ENCODE measurements around the gene UBE3B.

Gene UBE3B

GRCh38 chr12:109547286-109547685, 69.9 kb downstream of the UBE3B start:
- H3K79me2 ChIP-seq (ENCODE audit: control insufficient read depth, low read length): no peaks in the 10 kb centered on the region
- H3K9me2 ChIP-seq (replicated peaks; ENCODE audit: control insufficient read depth, low read length): no peaks in the 10 kb centered on the region
- H3K4me1 ChIP-seq (ENCODE audit: control insufficient read depth, low read length): no peaks in the 10 kb centered on the region
- H3K9me3 ChIP-seq (ENCODE audit: control insufficient read depth, insufficient read depth, low read length): no peaks in the 10 kb centered on the region
- H3F3A ChIP-seq (ENCODE audit: control insufficient read depth, insufficient read depth): no peaks in the 10 kb centered on the region
- no peak for TF ChIP-seq EZH2phosphoT487 (IDR thresholded peaks at IDR 0.05; ENCODE audit: borderline replicate concordance, low read length)
- TF ChIP-seq CTCF (IDR thresholded peaks at IDR 0.05; ENCODE audit: low read depth, low read length, poor library complexity, severe bottlenecking): no peak
- no peaks in the 10 kb centered on the region for H4K20me1 ChIP-seq (ENCODE audit: control insufficient read depth, insufficient read depth, low read depth, low read length)
- H3K4me2 ChIP-seq (ENCODE audit: low read length): no peak overlapping the region
- H3K27me3 ChIP-seq (ENCODE audit: control insufficient read depth, low read length): no peaks in the 10 kb centered on the region; the same call in 1 of the 2 replicates
- no peak overlapping the region for H3K4me3 ChIP-seq (ENCODE audit: low read length)
- no peaks in the 10 kb centered on the region for H3K36me3 ChIP-seq (ENCODE audit: control insufficient read depth, low read length)
- H3K27ac ChIP-seq (ENCODE audit: low read depth, low read length): no peak overlapping the region

- TF ChIP-seq EZH2phosphoT487 (IDR thresholded peaks at IDR 0.05; ENCODE audit: borderline replicate concordance, low read length): no peak
- TF ChIP-seq CTCF (IDR thresholded peaks at IDR 0.05; ENCODE audit: low read depth, low read length, poor library complexity, severe bottlenecking): no peak
- Histone ChIP-seq H4K20me1 (ENCODE audit: control insufficient read depth, insufficient read depth, low read depth, low read length) (no peaks in the 10 kb centered on the region), H3K4me2 (ENCODE audit: low read length) (no peak overlapping the region), H3K27me3 (ENCODE audit: control insufficient read depth, low read length) (no peaks in the 10 kb centered on the region; the same call in 1 of the 2 replicates), H3K36me3 (ENCODE audit: control insufficient read depth, low read length) (no peaks in the 10 kb centered on the region), H3F3A (ENCODE audit: control insufficient read depth, insufficient read depth) (no peaks in the 10 kb centered on the region), H3K4me1 (ENCODE audit: control insufficient read depth, low read length) (no peaks in the 10 kb centered on the region), H3K9me3 (ENCODE audit: control insufficient read depth, insufficient read depth, low read length) (no peaks in the 10 kb centered on the region), H3K9me2 (replicated peaks; ENCODE audit: control insufficient read depth, low read length) (no peaks in the 10 kb centered on the region), H3K27ac (ENCODE audit: low read depth, low read length) (no peak overlapping the region), H3K4me3 (ENCODE audit: low read length) (no peak overlapping the region), H3K79me2 (ENCODE audit: control insufficient read depth, low read length) (no peaks in the 10 kb centered on the region)
These were observed 70.8 kb downstream of the UBE3B start for GRCh38 chr12:109548258-109548657.

- Histone ChIP-seq H3K4me3 (ENCODE audit: low read length) (no peak overlapping the region), H4K20me1 (ENCODE audit: control insufficient read depth, insufficient read depth, low read depth, low read length) (no peaks in the 10 kb centered on the region), H3F3A (ENCODE audit: control insufficient read depth, insufficient read depth) (no peaks in the 10 kb centered on the region), H3K4me2 (ENCODE audit: low read length) (no peak overlapping the region), H3K4me1 (ENCODE audit: control insufficient read depth, low read length) (no peaks in the 10 kb centered on the region), H3K79me2 (ENCODE audit: control insufficient read depth, low read length) (no peaks in the 10 kb centered on the region), H3K27me3 (ENCODE audit: control insufficient read depth, low read length) (no peaks in the 10 kb centered on the region; the same call in 1 of the 2 replicates), H3K36me3 (ENCODE audit: control insufficient read depth, low read length) (no peaks in the 10 kb centered on the region), H3K27ac (ENCODE audit: low read depth, low read length) (no peak overlapping the region), H3K9me3 (ENCODE audit: control insufficient read depth, insufficient read depth, low read length) (no peaks in the 10 kb centered on the region), H3K9me2 (replicated peaks; ENCODE audit: control insufficient read depth, low read length) (no peaks in the 10 kb centered on the region)
- TF ChIP-seq CTCF (IDR thresholded peaks at IDR 0.05; ENCODE audit: low read depth, low read length, poor library complexity, severe bottlenecking): no peak
- no peak for TF ChIP-seq EZH2phosphoT487 (IDR thresholded peaks at IDR 0.05; ENCODE audit: borderline replicate concordance, low read length)
These were observed 72.3 kb downstream of the UBE3B start for GRCh38 chr12:109549613-109550270.

All from DOHH2 (cell line).